ENCODE results near the gene AGBL1.

DNA sequence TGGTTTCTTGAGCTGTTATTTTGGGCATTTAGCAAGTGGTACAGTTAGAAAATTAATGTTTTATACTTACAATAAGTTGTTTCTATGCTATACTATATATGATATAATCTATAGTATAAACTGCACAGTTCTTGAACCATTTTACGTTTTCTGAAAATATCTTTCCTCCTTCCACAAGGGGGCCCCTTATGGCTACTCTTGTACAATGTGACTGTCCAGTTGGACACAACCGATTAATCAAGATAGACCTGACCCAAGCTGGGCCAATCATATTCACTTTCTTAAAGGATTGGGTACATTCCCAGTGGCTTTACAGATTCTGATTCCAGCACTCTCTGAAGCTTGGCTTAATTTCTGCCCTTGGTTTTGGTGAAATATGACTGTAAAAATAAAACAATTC, 953.4 kb downstream of the AGBL1 start:
- no peak for TF ChIP-seq TAF1 (IDR thresholded peaks at IDR 0.05; ENCODE audit: low read depth)
- no peak for TF ChIP-seq EGR1 (IDR thresholded peaks at IDR 0.05)
- no peak for TF ChIP-seq EP300 (IDR thresholded peaks at IDR 0.05; ENCODE audit: borderline replicate concordance)
- no peak for TF ChIP-seq RAD21 (IDR thresholded peaks at IDR 0.05; ENCODE audit: low read depth)
- TF ChIP-seq, protein P1, sequence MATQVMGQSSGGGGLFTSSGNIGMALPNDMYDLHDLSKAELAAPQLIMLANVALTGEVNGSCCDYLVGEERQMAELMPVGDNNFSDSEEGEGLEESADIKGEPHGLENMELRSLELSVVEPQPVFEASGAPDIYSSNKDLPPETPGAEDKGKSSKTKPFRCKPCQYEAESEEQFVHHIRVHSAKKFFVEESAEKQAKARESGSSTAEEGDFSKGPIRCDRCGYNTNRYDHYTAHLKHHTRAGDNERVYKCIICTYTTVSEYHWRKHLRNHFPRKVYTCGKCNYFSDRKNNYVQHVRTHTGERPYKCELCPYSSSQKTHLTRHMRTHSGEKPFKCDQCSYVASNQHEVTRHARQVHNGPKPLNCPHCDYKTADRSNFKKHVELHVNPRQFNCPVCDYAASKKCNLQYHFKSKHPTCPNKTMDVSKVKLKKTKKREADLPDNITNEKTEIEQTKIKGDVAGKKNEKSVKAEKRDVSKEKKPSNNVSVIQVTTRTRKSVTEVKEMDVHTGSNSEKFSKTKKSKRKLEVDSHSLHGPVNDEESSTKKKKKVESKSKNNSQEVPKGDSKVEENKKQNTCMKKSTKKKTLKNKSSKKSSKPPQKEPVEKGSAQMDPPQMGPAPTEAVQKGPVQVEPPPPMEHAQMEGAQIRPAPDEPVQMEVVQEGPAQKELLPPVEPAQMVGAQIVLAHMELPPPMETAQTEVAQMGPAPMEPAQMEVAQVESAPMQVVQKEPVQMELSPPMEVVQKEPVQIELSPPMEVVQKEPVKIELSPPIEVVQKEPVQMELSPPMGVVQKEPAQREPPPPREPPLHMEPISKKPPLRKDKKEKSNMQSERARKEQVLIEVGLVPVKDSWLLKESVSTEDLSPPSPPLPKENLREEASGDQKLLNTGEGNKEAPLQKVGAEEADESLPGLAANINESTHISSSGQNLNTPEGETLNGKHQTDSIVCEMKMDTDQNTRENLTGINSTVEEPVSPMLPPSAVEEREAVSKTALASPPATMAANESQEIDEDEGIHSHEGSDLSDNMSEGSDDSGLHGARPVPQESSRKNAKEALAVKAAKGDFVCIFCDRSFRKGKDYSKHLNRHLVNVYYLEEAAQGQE (IDR thresholded peaks at IDR 0.05; ENCODE audit: low read depth): no peak
- TF ChIP-seq ZBTB7A (IDR thresholded peaks at IDR 0.05; ENCODE audit: low read depth): no peak
- TF ChIP-seq, protein P2, sequence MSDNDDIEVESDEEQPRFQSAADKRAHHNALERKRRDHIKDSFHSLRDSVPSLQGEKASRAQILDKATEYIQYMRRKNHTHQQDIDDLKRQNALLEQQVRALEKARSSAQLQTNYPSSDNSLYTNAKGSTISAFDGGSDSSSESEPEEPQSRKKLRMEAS (IDR thresholded peaks at IDR 0.05): no peak
- TF ChIP-seq TEAD4 (IDR thresholded peaks at IDR 0.05): no peak
- no peak for TF ChIP-seq TCF12 (IDR thresholded peaks at IDR 0.05; ENCODE audit: low read depth)
- no peak for TF ChIP-seq CEBPB (IDR thresholded peaks at IDR 0.05)
- no peak for TF ChIP-seq CREB1 (IDR thresholded peaks at IDR 0.05; ENCODE audit: low read depth)
- no peak for TF ChIP-seq NFIC (IDR thresholded peaks at IDR 0.05)
- TF ChIP-seq, protein P3, sequence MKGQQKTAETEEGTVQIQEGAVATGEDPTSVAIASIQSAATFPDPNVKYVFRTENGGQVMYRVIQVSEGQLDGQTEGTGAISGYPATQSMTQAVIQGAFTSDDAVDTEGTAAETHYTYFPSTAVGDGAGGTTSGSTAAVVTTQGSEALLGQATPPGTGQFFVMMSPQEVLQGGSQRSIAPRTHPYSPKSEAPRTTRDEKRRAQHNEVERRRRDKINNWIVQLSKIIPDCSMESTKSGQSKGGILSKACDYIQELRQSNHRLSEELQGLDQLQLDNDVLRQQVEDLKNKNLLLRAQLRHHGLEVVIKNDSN (IDR thresholded peaks at IDR 0.05): no peak

Data from Ishikawa (cell line).